Stimulated activated CD8-positive, alpha-beta memory T cell treated with anti-CD3 and anti-CD28 coated beads, Interleukin-12 subunit alpha, Interleukin-12 subunit beta, amount 100 ng/mL, for 24 hours (primary cell): Measurements from ENCODE around the gene AIF1.
"Not testable (repeated sequence)": the region's sequence is repeated elsewhere in the genome, so short reads cannot be mapped to it uniquely, and the experiment has no call there.

Source experiments
- DNase-seq: peaks from one replicate; pipeline ENCODE4 v3.0.0-alpha.2; 2020; ENCODE audit errors: extremely low read depth

The AIF1 gene

GRCh38 chr6:31580807-31581433 lies 34.1 kb upstream of the AIF1 start:
- DNase-seq: peak; percentile 73

GRCh38 chr6:31581434-31582229 lies 33.4 kb upstream of the AIF1 start:
- DNase-seq: no peak

- no peak for DNase-seq
These were observed 32.8 kb upstream of the AIF1 start, which contains the start of gene LTB for GRCh38 chr6:31582230-31582643. LTB (minus strand) TSS chr6:31582424; CDS start chr6:31582417, 7 bp downstream.

- DNase-seq: no peak
These were observed 29.5 kb upstream of the AIF1 start for GRCh38 chr6:31585491-31585890.

- no peak for DNase-seq
These were observed 29.0 kb upstream of the AIF1 start, which contains the start of gene LST1 for GRCh38 chr6:31586008-31586407. LST1 (plus strand) TSS chr6:31586277; CDS start chr6:31587300, 1,023 bp downstream.

GRCh38 chr6:31586599-31587281 lies 28.3 kb upstream of the AIF1 start:
- no peak for DNase-seq

GRCh38 chr6:31587791-31588777 lies 26.9 kb upstream of the AIF1 start:
- DNase-seq: no peak

- no peak for DNase-seq
These were observed 26.0 kb upstream of the AIF1 start for GRCh38 chr6:31588871-31589650.

- not testable (repeated sequence) for DNase-seq
These were observed 24.3 kb upstream of the AIF1 start for GRCh38 chr6:31590691-31591090.

GRCh38 chr6:31592396-31592771 lies 22.6 kb upstream of the AIF1 start:
- DNase-seq: no peak

GRCh38 chr6:31597006-31597405 lies 18.0 kb upstream of the AIF1 start:
- no peak for DNase-seq

- DNase-seq: no peak
These were observed 7.7 kb upstream of the AIF1 start for GRCh38 chr6:31607317-31607716.

- no peak for DNase-seq
These were observed 5.3 kb upstream of the AIF1 start for GRCh38 chr6:31609519-31610406.

GRCh38 chr6:31610968-31611367 lies 4.1 kb upstream of the AIF1 start:
- no peak for DNase-seq

- no peak for DNase-seq
These were observed 887 bp upstream of the AIF1 start for GRCh38 chr6:31614075-31614619.

- DNase-seq: no peak
These were observed 714 bp downstream of the AIF1 start for GRCh38 chr6:31615748-31616147.

- no peak for DNase-seq
These were observed 2.0 kb downstream of the AIF1 start for GRCh38 chr6:31617010-31617409.

GRCh38 chr6:31619805-31620585 lies 5.0 kb downstream of the AIF1 start:
- peak; percentile 91 for DNase-seq
